Skeletal muscle satellite cell (primary cell): ENCODE results near the gene GAPT. TPM values are rescaled to one million over a fixed set of nuclear protein-coding genes. Genes with fewer than 3 reads are reported as not detected.

ENCODE experiments used
- H3K27me3 ChIP-seq: 2 replicates; pipeline ENCODE4 v1.7.0; 2013; ENCODE audit warnings: low read length; ENCODE audit not compliant: control insufficient read depth, insufficient read depth
- H3K36me3 ChIP-seq: 2 replicates; pipeline ENCODE4 v1.7.0; 2013; ENCODE audit warnings: mild to moderate bottlenecking, control low read depth, low read length; ENCODE audit not compliant: insufficient read depth
- H3K4me1 ChIP-seq: 2 replicates; pipeline ENCODE4 v1.7.0; 2013; ENCODE audit warnings: low read length; ENCODE audit not compliant: control insufficient read depth, insufficient read depth
- H3K4me2 ChIP-seq: 2 replicates; pipeline ENCODE4 v1.7.0; 2013; ENCODE audit warnings: mild to moderate bottlenecking, low read length
- H3K4me3 ChIP-seq: 2 replicates; pipeline ENCODE4 v1.7.0; 2013; ENCODE audit warnings: low read length
- H3K9ac ChIP-seq: 2 replicates; pipeline ENCODE4 v1.7.0; 2013; ENCODE audit warnings: mild to moderate bottlenecking, low read depth, low read length, moderate library complexity
- H3K9me3 ChIP-seq: replicated peaks from 2 replicates; pipeline ENCODE4 v1.7.0; 2013; ENCODE audit warnings: mild to moderate bottlenecking, control low read depth, low read length
- total RNA-seq: library from RNA; depleted of rRNA; stranded (reverse); fragments of >200 nt; gene quantifications from 2 replicates; pipeline ENCODE4 v1.2.3, GENCODE V29; 2012; rRNA removed

GAPT gene
- not detected in 2 replicates for total RNA-seq

- no peaks in the 10 kb centered on the region for H3K4me1 ChIP-seq
- no peaks in the 10 kb centered on the region for H3K36me3 ChIP-seq
- H3K27me3 ChIP-seq = peaks cover 71% of the 10 kb centered on the region
- no peak within 1 kb of the TSS for H3K9ac ChIP-seq
- H3K4me2 ChIP-seq = no peak within 1 kb of the TSS
- H3K9me3 ChIP-seq = no peaks in the 10 kb centered on the region
- H3K4me3 ChIP-seq = no peak within 1 kb of the TSS
These were observed at the start of gene GAPT for GRCh38 chr5:58491216-58491892. Gene GAPT, plus strand, starts transcription at chr5:58491435. Its CDS starts 3,102 bp downstream, at chr5:58494537.

- no peaks in the 10 kb centered on the region for H3K27me3 ChIP-seq
- H3K9me3 ChIP-seq = no peaks in the 10 kb centered on the region
- H3K4me2 ChIP-seq = no peak overlapping the region
- H3K9ac ChIP-seq = no peak overlapping the region
- peaks cover 7% of the 10 kb centered on the region for H3K4me1 ChIP-seq
- no peak overlapping the region for H3K4me3 ChIP-seq
- no peaks in the 10 kb centered on the region for H3K36me3 ChIP-seq
These were observed 46.4 kb upstream of the GAPT start for GRCh38 chr5:58444805-58445204.

- H3K9ac ChIP-seq = no peak overlapping the region
- H3K4me3 ChIP-seq = no peak overlapping the region
- H3K4me2 ChIP-seq = no peak overlapping the region
- H3K4me1 ChIP-seq = peaks cover 7% of the 10 kb centered on the region
- H3K36me3 ChIP-seq = no peaks in the 10 kb centered on the region
- H3K9me3 ChIP-seq = no peaks in the 10 kb centered on the region
- no peaks in the 10 kb centered on the region for H3K27me3 ChIP-seq
These were observed 45.2 kb upstream of the GAPT start for GRCh38 chr5:58446024-58446423.

GRCh38 chr5:58447226-58447625, 44.0 kb upstream of the GAPT start:
- H3K4me2 ChIP-seq = no peak overlapping the region
- no peaks in the 10 kb centered on the region for H3K36me3 ChIP-seq
- H3K9me3 ChIP-seq = no peaks in the 10 kb centered on the region
- H3K27me3 ChIP-seq = no peaks in the 10 kb centered on the region
- peaks cover 7% of the 10 kb centered on the region for H3K4me1 ChIP-seq
- H3K9ac ChIP-seq = no peak overlapping the region
- no peak overlapping the region for H3K4me3 ChIP-seq

GRCh38 chr5:58450018-58450417, 41.2 kb upstream of the GAPT start:
- H3K4me3 ChIP-seq = no peak overlapping the region

GRCh38 chr5:58450811-58451629, 40.2 kb upstream of the GAPT start:
- Histone ChIP-seq H3K4me3 (no peak overlapping the region), H3K36me3 (peaks cover 36% of the 10 kb centered on the region), H3K4me1 (peaks cover 25% of the 10 kb centered on the region), H3K4me2 (no peak overlapping the region), H3K9ac (no peak overlapping the region), H3K27me3 (no peaks in the 10 kb centered on the region), H3K9me3 (no peaks in the 10 kb centered on the region)

More at GRCh38 chr5:58450018-58450417, 41.2 kb upstream of the GAPT start:
- no peak overlapping the region for H3K9ac ChIP-seq
- no peaks in the 10 kb centered on the region for H3K27me3 ChIP-seq
- peaks cover 15% of the 10 kb centered on the region for H3K4me1 ChIP-seq
- H3K36me3 ChIP-seq = peaks cover 26% of the 10 kb centered on the region
- no peak overlapping the region for H3K4me2 ChIP-seq
- no peaks in the 10 kb centered on the region for H3K9me3 ChIP-seq

GRCh38 chr5:58451732-58452565, 39.3 kb upstream of the GAPT start:
- Histone ChIP-seq H3K9ac (no peak overlapping the region), H3K27me3 (no peaks in the 10 kb centered on the region), H3K4me2 (no peak overlapping the region), H3K36me3 (peaks cover 45% of the 10 kb centered on the region), H3K4me3 (no peak overlapping the region), H3K9me3 (no peaks in the 10 kb centered on the region), H3K4me1 (peaks cover 33% of the 10 kb centered on the region)

GRCh38 chr5:58452566-58453258, 38.5 kb upstream of the GAPT start:
- Histone ChIP-seq H3K4me3 (no peak overlapping the region), H3K36me3 (peaks cover 53% of the 10 kb centered on the region), H3K9me3 (no peaks in the 10 kb centered on the region), H3K27me3 (no peaks in the 10 kb centered on the region), H3K4me1 (peaks cover 33% of the 10 kb centered on the region), H3K4me2 (no peak overlapping the region), H3K9ac (no peak overlapping the region)

- Histone ChIP-seq H3K4me3 (no peak overlapping the region), H3K36me3 (peaks cover 59% of the 10 kb centered on the region)
These were observed 37.9 kb upstream of the GAPT start for GRCh38 chr5:58453306-58453705.

GRCh38 chr5:58454025-58454424, 37.2 kb upstream of the GAPT start:
- Histone ChIP-seq H3K9me3 (no peaks in the 10 kb centered on the region), H3K4me3 (no peak overlapping the region), H3K4me1 (peaks cover 33% of the 10 kb centered on the region), H3K27me3 (no peaks in the 10 kb centered on the region), H3K9ac (no peak overlapping the region), H3K4me2 (peak overlapping the region; percentile 98), H3K36me3 (peaks cover 64% of the 10 kb centered on the region)

More at GRCh38 chr5:58453306-58453705, 37.9 kb upstream of the GAPT start:
- no peaks in the 10 kb centered on the region for H3K27me3 ChIP-seq
- H3K9ac ChIP-seq = no peak overlapping the region
- H3K9me3 ChIP-seq = no peaks in the 10 kb centered on the region
- H3K4me2 ChIP-seq = no peak overlapping the region
- peaks cover 33% of the 10 kb centered on the region for H3K4me1 ChIP-seq

GRCh38 chr5:58455066-58455465, 36.2 kb upstream of the GAPT start:
- Histone ChIP-seq H3K9me3 (no peaks in the 10 kb centered on the region), H3K36me3 (peaks cover 64% of the 10 kb centered on the region), H3K27me3 (no peaks in the 10 kb centered on the region), H3K4me2 (peak overlapping the region; percentile 98), H3K9ac (peak overlapping the region; percentile 97), H3K4me3 (peak overlapping the region; percentile 75), H3K4me1 (peaks cover 33% of the 10 kb centered on the region)
